Stomach (tissue), 4 donors: ENCODE measurements around the gene RAB40B.

ENCODE experiments used
- CTCF ChIP-seq, 7 experiments: fragments of 450-650 bp in 4 of 7; fragments of 200-600 bp in 3 of 7; sonication (generic) in 3 of 7; IDR thresholded peaks; one replicate each; pipeline ENCODE4 v1.5.1; 2016 to 2019; ENCODE audit warnings: antibody characterized with exemption in 7 of 7, control low read depth in 2 of 7, mild to moderate bottlenecking in 1 of 7
- POLR2A ChIP-seq, 4 donors: fragments of 450-650 bp; IDR thresholded peaks; one replicate each; pipeline ENCODE4 v1.6.1; 2016; ENCODE audit warnings: antibody characterized with exemption in 4 of 4, control low read depth in 2 of 4, mild to moderate bottlenecking in 1 of 4, moderate library complexity in 1 of 4

- no peak for TF ChIP-seq CTCF (IDR thresholded peaks at IDR 0.05)
- TF ChIP-seq POLR2A (IDR thresholded peaks at IDR 0.05), result no peak
Measured at GRCh38 chr17:82629748-82630147, 68.8 kb downstream of the RAB40B start.
